GM13977 (cell line): Measurements from ENCODE around the gene XIRP2.

Source experiments
- DNase-seq: peaks from one replicate; pipeline ENCODE4 v3.0.0; 2012; ENCODE audit warnings: low spot score
- CTCF ChIP-seq: IDR thresholded peaks from 2 replicates; pipeline ENCODE4 v1.5.1; 2012; ENCODE audit warnings: mild to moderate bottlenecking, control low read depth; ENCODE audit not compliant: insufficient read depth; ENCODE audit errors: extremely low read depth, missing control alignments
- in situ Hi-C: fragments of 300-500 bp; cut with MboI; formaldehyde crosslinking; loops from one replicate; pipeline ENCODE4 v1.12.0; 2022; ENCODE audit warnings: low sequenced_read_pairs, low pct_unique_long_range_greater_than_20kb, mixed read lengths, inconsistent platforms; ENCODE audit not compliant: unreplicated experiment

Gene XIRP2

GRCh38 chr2:167190053-167190452 is 301.8 kb downstream of the XIRP2 start:
- no peak for TF ChIP-seq CTCF
- DNase-seq: no peak
- in situ Hi-C loops: no loop called here

- TF ChIP-seq CTCF: no peak
- no peak for DNase-seq
- in situ Hi-C loops: no loop called here
Measured at GRCh38 chr2:167191588-167191987, 303.3 kb downstream of the XIRP2 start.

- in situ Hi-C loops: no loop called here
- TF ChIP-seq CTCF: no peak
- no peak for DNase-seq
Measured at GRCh38 chr2:167192833-167193232, 304.6 kb downstream of the XIRP2 start.

GRCh38 chr2:167196461-167197252 is 308.4 kb downstream of the XIRP2 start:
- no peak for TF ChIP-seq CTCF
- in situ Hi-C loops: no loop called here
- DNase-seq: no peak

- in situ Hi-C loops: no loop called here
- TF ChIP-seq CTCF: no peak
Measured at GRCh38 chr2:167198009-167198408, 309.7 kb downstream of the XIRP2 start.

GRCh38 chr2:167198576-167198975 is 310.3 kb downstream of the XIRP2 start:
- TF ChIP-seq CTCF: no peak
- in situ Hi-C loops: no loop called here
- no peak for DNase-seq

More at GRCh38 chr2:167198009-167198408, 309.7 kb downstream of the XIRP2 start:
- no peak for DNase-seq
